ENCODE data around the gene RUSC2.

DNA sequence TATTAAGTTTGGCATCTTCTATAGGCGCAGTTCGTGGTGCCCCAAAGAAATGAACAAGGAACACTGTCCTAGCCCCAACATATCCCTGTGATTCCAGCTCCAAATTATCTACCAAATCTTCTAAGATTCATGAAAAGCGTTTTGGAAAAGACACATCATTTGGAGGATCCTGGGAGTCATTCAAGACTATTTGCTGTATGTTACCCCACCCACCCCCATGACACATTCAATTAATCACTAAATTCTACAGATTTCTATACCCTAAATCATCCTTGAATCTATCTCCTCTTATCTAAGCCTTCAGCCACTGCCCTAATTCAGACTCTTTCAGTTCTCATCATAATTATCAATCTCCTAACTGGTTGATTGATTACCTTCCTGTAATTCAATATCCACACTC is 5.5 kb upstream of the RUSC2 start:
- TF ChIP-seq CTCF (IDR thresholded peaks at IDR 0.05) (no peak), RARB (CRISPR knock-in tag; IDR thresholded peaks at IDR 0.05) (no peak), SMC3 (IDR thresholded peaks at IDR 0.05) (no peak), PHF8 (IDR thresholded peaks at IDR 0.05; ENCODE audit: borderline replicate concordance, low read depth) (no peak), POLR2A (IDR thresholded peaks at IDR 0.05; ENCODE audit: low read length) (no peak)
